HL-60 (cell line): ENCODE results near the gene LMBRD1.

ENCODE experiments used
- DNase-seq, 2 experiments: peaks; one replicate each; pipeline ENCODE4 v3.0.0-alpha.2; 2010 to 2020; ENCODE audit warnings: low read depth in 1 of 2, low spot score in 1 of 2
- H3K27ac ChIP-seq: fragments of 250-450 bp; sonication (Bioruptor Pico); replicated peaks from 2 replicates; pipeline ENCODE4 v1.5.1; 2020; ENCODE audit warnings: mild to moderate bottlenecking, moderate library complexity
- H3K27me3 ChIP-seq: fragments of 250-450 bp; sonication (Bioruptor Pico); 2 replicates; pipeline ENCODE4 v1.5.1; 2021; ENCODE audit warnings: mild to moderate bottlenecking, moderate library complexity; ENCODE audit not compliant: insufficient read depth, poor library complexity, severe bottlenecking
- H3K4me3 ChIP-seq: replicated peaks from 2 replicates; pipeline ENCODE4 v1.5.1; 2011; ENCODE audit warnings: mild to moderate bottlenecking, control low read depth, low read length; ENCODE audit not compliant: insufficient read depth
- GABPA ChIP-seq: IDR thresholded peaks from 2 replicates; pipeline ENCODE4 v1.6.1; 2012; ENCODE audit warnings: low read depth
- POLR2AphosphoS5 ChIP-seq: IDR thresholded peaks from 2 replicates; pipeline ENCODE4 v1.6.1; 2012; ENCODE audit warnings: low read depth
- SPI1 ChIP-seq: IDR thresholded peaks from 2 replicates; pipeline ENCODE4 v1.6.1; 2012; ENCODE audit warnings: low read depth, mild to moderate bottlenecking, borderline replicate concordance
- TF ChIP-seq, protein P1 (sequence below): IDR thresholded peaks from one replicate; pipeline ENCODE4 v1.5.1; 2011; ENCODE audit warnings: low read length, control low read depth, inconsistent platforms; ENCODE audit not compliant: insufficient read depth
- TF ChIP-seq, protein P2 (sequence below): IDR thresholded peaks from 2 replicates; pipeline ENCODE4 v1.6.1; 2012; ENCODE audit warnings: low read depth; ENCODE audit not compliant: insufficient replicate concordance

LMBRD1 gene

DNA sequence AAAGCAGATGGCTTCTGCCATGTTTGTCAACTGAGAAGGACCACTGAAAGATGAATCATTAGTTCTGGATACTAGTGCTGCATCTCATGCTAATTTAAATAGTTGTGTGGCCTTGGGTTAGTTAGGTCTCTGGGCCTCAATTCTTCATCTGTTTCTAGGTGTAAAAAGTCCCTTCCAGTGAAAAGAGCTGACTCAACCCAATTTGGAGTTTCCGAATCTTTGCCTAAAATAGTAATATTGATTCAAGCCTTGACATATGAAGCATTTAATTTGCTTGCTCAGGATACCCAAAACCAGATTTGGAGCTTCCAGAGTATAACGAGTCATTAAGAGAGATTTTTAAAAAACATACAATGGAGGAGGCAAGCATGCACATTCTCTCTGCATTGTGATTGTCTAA lies 163.9 kb downstream of the LMBRD1 start:
- Histone ChIP-seq H3K27ac (no peak overlapping the region), H3K4me3 (no peak overlapping the region), H3K27me3 (no peaks in the 10 kb centered on the region)
- TF ChIP-seq POLR2AphosphoS5, result no peak
- TF ChIP-seq SPI1, result no peak
- TF ChIP-seq, protein P1, sequence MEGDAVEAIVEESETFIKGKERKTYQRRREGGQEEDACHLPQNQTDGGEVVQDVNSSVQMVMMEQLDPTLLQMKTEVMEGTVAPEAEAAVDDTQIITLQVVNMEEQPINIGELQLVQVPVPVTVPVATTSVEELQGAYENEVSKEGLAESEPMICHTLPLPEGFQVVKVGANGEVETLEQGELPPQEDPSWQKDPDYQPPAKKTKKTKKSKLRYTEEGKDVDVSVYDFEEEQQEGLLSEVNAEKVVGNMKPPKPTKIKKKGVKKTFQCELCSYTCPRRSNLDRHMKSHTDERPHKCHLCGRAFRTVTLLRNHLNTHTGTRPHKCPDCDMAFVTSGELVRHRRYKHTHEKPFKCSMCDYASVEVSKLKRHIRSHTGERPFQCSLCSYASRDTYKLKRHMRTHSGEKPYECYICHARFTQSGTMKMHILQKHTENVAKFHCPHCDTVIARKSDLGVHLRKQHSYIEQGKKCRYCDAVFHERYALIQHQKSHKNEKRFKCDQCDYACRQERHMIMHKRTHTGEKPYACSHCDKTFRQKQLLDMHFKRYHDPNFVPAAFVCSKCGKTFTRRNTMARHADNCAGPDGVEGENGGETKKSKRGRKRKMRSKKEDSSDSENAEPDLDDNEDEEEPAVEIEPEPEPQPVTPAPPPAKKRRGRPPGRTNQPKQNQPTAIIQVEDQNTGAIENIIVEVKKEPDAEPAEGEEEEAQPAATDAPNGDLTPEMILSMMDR, result no peak
- TF ChIP-seq, protein P2, sequence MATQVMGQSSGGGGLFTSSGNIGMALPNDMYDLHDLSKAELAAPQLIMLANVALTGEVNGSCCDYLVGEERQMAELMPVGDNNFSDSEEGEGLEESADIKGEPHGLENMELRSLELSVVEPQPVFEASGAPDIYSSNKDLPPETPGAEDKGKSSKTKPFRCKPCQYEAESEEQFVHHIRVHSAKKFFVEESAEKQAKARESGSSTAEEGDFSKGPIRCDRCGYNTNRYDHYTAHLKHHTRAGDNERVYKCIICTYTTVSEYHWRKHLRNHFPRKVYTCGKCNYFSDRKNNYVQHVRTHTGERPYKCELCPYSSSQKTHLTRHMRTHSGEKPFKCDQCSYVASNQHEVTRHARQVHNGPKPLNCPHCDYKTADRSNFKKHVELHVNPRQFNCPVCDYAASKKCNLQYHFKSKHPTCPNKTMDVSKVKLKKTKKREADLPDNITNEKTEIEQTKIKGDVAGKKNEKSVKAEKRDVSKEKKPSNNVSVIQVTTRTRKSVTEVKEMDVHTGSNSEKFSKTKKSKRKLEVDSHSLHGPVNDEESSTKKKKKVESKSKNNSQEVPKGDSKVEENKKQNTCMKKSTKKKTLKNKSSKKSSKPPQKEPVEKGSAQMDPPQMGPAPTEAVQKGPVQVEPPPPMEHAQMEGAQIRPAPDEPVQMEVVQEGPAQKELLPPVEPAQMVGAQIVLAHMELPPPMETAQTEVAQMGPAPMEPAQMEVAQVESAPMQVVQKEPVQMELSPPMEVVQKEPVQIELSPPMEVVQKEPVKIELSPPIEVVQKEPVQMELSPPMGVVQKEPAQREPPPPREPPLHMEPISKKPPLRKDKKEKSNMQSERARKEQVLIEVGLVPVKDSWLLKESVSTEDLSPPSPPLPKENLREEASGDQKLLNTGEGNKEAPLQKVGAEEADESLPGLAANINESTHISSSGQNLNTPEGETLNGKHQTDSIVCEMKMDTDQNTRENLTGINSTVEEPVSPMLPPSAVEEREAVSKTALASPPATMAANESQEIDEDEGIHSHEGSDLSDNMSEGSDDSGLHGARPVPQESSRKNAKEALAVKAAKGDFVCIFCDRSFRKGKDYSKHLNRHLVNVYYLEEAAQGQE, result no peak
- no peak for TF ChIP-seq GABPA
- no peak for DNase-seq

DNA sequence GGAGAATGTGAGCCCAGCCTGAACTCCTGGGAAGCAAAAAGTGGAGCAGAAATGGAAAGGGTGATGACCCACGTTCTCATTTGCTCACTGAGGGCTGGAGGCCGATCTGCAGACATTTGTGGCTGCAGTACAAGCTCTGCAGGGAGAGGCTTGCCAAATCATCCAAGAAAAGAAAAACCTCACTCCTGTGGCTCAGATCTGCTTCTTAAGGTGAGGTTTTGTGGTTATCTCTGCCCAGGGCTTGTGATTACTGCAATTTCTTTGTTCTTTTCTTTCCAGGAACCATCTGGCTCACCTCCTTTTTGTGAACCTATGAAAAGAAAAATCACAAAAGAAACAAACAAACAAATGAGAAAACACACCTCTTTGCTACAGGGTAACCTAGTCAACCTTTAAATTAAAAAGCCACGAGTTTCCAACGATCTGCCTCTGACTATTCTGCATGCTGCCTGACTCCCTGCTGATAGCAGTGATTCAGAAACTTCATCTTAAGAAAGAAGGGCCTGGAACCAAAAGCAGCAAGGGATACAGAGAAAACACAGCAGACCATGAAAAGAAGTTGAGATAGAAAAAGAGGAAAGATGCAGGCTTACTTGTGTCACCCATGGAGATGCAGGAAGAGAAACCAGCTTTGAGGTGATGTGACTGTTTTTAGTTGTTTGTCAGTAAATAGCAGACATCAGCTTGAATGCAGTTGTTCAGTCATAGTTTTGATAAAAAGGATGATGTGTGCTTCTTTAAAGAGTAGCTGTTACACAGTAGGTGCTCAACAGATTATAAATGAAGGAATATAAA lies 165.1 kb downstream of the LMBRD1 start:
- TF ChIP-seq, protein P2, result no peak
- TF ChIP-seq SPI1 (no peak), POLR2AphosphoS5 (no peak), GABPA (no peak)
- TF ChIP-seq, protein P1, result no peak
- H3K27me3 ChIP-seq, result no peaks in the 10 kb centered on the region
- H3K4me3 ChIP-seq, result no peak overlapping the region
- DNase-seq, result no peak
- H3K27ac ChIP-seq, result no peak overlapping the region

DNA sequence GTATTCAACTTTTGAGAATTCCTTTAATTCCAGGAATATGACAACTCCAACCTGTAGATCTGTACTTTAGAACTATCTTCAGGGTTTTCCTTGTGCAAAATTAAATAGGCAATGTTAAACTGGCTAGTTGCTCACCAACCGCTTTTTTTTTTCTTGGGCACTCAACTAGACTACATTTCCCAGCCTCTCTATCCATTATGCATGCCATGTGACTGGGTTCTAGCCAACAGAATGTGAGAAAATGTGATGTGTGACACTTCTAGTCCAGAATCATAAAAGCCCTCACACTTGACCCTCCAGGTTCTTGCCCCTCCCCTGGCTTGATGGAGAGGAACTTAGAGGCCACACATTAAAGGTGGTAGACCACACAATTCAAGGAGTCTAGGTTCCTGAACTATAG lies 166.0 kb downstream of the LMBRD1 start:
- no peaks in the 10 kb centered on the region for H3K27me3 ChIP-seq
- DNase-seq, result no peak
- TF ChIP-seq, protein P1, result no peak
- TF ChIP-seq GABPA (no peak), POLR2AphosphoS5 (no peak), SPI1 (no peak)
- TF ChIP-seq, protein P2, result no peak
- H3K27ac ChIP-seq, result no peak overlapping the region
- no peak overlapping the region for H3K4me3 ChIP-seq
